ENCODE data around the gene ARNT2.
A peak's percentile ranks its signal among the peaks of the same experiment; 100 is the strongest.

Gene ARNT2

DNA sequence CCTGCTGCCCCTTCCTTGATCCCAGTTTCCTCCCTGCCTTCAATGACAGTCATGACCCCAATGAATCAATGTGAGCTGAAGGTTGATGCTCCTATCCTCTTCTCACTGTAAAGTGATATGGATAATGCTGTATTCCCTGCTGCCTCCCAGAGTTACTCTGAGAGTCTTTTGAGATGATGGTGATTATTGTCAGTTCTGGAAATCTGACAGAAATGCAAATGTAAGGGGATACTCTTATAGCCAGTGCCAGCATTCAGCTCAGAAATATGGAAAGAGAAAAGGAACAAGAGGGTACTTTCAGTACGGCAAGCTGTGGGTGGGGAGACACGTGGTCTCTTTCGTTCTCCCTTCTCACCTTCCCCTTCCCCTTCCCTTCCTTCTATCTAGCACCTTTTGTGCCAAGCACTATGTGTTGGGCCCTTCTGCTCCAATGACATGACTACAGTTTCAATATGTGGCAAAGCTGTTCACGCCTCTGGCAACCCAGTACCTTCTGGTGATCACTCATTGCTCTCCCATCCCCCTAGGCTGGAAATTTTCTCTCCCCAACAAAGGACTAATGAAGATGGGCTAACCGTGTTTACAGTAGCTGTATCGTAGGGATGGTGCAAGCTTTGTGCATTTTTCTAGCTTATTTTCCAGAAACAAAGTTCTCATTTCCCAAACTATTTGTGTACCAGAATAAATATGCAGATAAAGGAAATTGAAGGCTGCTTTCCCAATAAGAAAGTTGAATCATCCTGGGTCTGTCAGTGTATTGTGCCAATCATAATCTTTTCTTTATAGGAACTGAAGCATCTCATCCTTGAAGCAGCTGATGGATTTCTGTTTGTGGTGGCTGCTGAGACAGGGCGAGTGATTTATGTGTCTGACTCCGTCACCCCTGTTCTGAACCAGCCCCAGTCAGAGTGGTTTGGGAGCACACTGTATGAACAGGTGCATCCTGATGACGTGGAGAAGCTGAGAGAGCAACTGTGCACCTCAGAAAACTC is 70.3 kb downstream of the ARNT2 start:
- no peaks in the 10 kb centered on the region for H3K27me3 ChIP-seq (ENCODE audit: insufficient read depth, low read length)
- peaks cover 24% of the 10 kb centered on the region; the same call in 1 of the 2 replicates for H3K4me1 ChIP-seq (ENCODE audit: insufficient read depth, low read length)
- H3K27ac ChIP-seq (ENCODE audit: low read length): peak overlapping the region; percentile 53
- H3K36me3 ChIP-seq (ENCODE audit: insufficient read depth, low read depth, low read length): peaks cover 28% of the 10 kb centered on the region
- no peaks in the 10 kb centered on the region for H3K9me3 ChIP-seq (ENCODE audit: insufficient read depth, low read depth, low read length)
- peak overlapping the region; percentile 28; the same call in 1 of the 2 replicates for H3K9ac ChIP-seq (ENCODE audit: low read depth, low read length)
- no peak overlapping the region; the same call in 1 of the 2 replicates for H3K4me3 ChIP-seq (ENCODE audit: low read length)

DNA sequence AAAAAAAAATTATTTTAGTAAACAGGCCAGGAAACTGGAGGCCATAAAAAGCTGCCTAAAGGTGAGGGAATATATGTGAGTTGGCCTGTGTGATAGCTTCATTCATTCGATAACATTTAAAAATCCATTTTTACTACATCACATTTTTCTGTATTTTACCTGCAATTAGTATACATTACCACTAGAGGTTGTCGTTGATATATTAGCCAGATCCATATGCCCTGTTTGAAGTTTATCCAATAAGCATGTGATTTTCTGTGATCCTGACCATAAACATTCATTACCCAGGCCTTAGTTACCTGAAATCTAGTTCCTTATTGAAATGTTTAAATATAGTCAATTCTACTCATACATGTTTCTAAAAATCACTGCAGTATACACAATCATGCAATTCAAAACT is 71.4 kb downstream of the ARNT2 start:
- Histone ChIP-seq H3K27me3 (ENCODE audit: insufficient read depth, low read length) (no peaks in the 10 kb centered on the region), H3K9me3 (ENCODE audit: insufficient read depth, low read depth, low read length) (no peaks in the 10 kb centered on the region), H3K4me1 (ENCODE audit: insufficient read depth, low read length) (peaks cover 24% of the 10 kb centered on the region; the same call in 1 of the 2 replicates), H3K27ac (ENCODE audit: low read length) (no peak overlapping the region), H3K36me3 (ENCODE audit: insufficient read depth, low read depth, low read length) (peaks cover 22% of the 10 kb centered on the region), H3K9ac (ENCODE audit: low read depth, low read length) (no peak overlapping the region), H3K4me3 (ENCODE audit: low read length) (no peak overlapping the region)

DNA sequence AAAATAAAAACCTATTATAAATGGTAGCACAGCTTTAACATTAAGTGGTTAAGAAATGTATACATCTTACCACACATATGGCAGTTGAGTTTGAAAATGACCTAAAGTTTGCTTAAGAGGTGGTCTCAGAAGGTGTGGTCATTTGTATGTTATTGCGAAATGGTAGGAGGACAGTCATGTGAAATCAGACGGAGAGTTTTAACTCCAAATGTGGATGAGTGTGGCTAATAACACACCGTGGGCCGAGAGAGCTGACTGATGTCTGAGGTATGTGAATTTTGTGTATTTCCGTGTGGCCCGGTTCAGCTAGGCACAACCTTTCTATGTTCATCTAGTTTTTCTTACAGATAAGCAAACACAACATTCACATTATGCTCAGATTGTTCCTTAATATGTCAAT is 71.9 kb downstream of the ARNT2 start:
- Histone ChIP-seq H3K4me3 (ENCODE audit: low read length) (no peak overlapping the region), H3K36me3 (ENCODE audit: insufficient read depth, low read depth, low read length) (peaks cover 18% of the 10 kb centered on the region), H3K4me1 (ENCODE audit: insufficient read depth, low read length) (peaks cover 24% of the 10 kb centered on the region; the same call in 1 of the 2 replicates), H3K27me3 (ENCODE audit: insufficient read depth, low read length) (no peaks in the 10 kb centered on the region), H3K9ac (ENCODE audit: low read depth, low read length) (no peak overlapping the region), H3K27ac (ENCODE audit: low read length) (no peak overlapping the region), H3K9me3 (ENCODE audit: insufficient read depth, low read depth, low read length) (no peaks in the 10 kb centered on the region)

DNA sequence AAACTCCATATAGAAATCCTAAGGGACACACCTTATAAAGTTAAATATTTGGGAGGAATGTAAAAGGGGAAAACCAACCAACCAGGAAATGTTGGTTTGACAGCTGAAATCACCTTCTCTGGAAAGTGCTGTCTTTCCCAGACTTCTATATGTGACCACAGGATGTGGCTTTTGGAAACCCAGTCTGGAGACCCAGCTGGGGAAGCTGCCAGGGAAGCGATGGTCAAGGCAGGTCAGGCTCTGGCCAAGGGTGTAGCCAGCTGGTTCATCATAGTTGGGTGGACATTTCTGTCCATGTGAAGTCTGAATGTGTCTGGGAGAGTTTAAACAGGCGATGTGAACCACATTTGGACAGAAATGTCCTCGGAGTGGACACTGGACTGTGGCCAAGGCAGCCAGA is 73.9 kb downstream of the ARNT2 start:
- Histone ChIP-seq H3K9me3 (ENCODE audit: insufficient read depth, low read depth, low read length) (no peaks in the 10 kb centered on the region), H3K9ac (ENCODE audit: low read depth, low read length) (no peak overlapping the region), H3K36me3 (ENCODE audit: insufficient read depth, low read depth, low read length) (peaks cover 16% of the 10 kb centered on the region), H3K27ac (ENCODE audit: low read length) (no peak overlapping the region), H3K27me3 (ENCODE audit: insufficient read depth, low read length) (no peaks in the 10 kb centered on the region), H3K4me3 (ENCODE audit: low read length) (no peak overlapping the region), H3K4me1 (ENCODE audit: insufficient read depth, low read length) (peaks cover 13% of the 10 kb centered on the region; the same call in 1 of the 2 replicates)

DNA sequence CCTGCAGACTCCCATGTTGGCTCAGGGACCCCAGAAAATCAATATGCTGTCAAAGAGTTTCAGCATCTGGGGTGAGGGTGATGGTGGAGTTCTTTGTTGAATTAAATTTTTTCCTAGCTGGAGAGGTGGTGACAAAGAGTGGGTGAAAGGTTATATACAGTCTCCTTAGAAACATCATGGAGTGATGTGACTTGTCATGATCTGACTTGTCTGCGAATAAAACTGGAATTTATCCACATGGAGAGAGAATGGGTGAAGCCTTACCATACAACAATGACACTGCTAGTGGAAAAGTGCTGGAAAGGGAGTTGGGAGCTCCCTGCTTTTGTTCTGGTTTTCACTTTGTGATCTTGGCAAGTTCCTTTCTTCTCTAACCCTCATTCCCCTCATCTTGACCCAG is 75.0 kb downstream of the ARNT2 start:
- H3K4me3 ChIP-seq (ENCODE audit: low read length): no peak overlapping the region
- H3K9me3 ChIP-seq (ENCODE audit: insufficient read depth, low read depth, low read length): no peaks in the 10 kb centered on the region
- no peak overlapping the region for H3K9ac ChIP-seq (ENCODE audit: low read depth, low read length)
- no peak overlapping the region for H3K27ac ChIP-seq (ENCODE audit: low read length)
- H3K27me3 ChIP-seq (ENCODE audit: insufficient read depth, low read length): no peaks in the 10 kb centered on the region
- H3K36me3 ChIP-seq (ENCODE audit: insufficient read depth, low read depth, low read length): peaks cover 16% of the 10 kb centered on the region
- H3K4me1 ChIP-seq (ENCODE audit: insufficient read depth, low read length): peaks cover 1% of the 10 kb centered on the region; the same call in 1 of the 2 replicates

DNA sequence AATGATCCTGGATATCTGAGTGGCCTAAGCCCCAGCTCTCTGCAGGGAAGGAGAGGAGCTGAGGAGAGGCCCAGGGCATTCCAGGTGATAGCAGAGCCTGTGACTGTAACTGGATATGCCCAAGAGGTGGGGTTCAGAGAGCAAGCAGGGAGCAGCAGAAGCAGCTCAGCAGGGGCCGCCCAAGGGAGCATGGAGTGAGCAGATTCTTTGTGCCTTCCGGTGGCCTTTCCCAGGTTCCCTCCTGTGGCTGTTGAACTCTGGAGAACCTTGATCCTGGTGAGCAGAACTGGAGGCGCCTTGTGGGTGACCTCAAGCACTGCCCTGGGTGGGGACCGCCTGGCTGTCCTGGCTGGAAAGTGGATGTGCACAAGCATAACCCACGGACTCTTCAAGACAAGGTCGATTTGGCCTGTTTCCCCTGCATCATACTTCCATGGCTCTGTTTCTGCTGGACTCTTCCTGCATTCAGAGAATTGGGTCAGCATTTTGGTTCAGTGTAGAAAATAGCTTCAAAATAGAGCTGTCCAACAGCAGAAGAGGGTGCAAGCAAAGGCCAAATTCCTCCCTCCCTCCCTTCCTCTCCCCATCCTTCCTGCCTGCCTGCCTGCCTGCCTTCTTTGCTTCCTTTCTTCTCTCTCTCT is 76.1 kb downstream of the ARNT2 start:
- Histone ChIP-seq H3K4me3 (ENCODE audit: low read length) (no peak overlapping the region), H3K36me3 (ENCODE audit: insufficient read depth, low read depth, low read length) (peaks cover 12% of the 10 kb centered on the region), H3K9ac (ENCODE audit: low read depth, low read length) (no peak overlapping the region), H3K9me3 (ENCODE audit: insufficient read depth, low read depth, low read length) (no peaks in the 10 kb centered on the region), H3K4me1 (ENCODE audit: insufficient read depth, low read length) (no peaks in the 10 kb centered on the region; the same call in none of the 2 replicates), H3K27me3 (ENCODE audit: insufficient read depth, low read length) (no peaks in the 10 kb centered on the region), H3K27ac (ENCODE audit: low read length) (no peak overlapping the region)

DNA sequence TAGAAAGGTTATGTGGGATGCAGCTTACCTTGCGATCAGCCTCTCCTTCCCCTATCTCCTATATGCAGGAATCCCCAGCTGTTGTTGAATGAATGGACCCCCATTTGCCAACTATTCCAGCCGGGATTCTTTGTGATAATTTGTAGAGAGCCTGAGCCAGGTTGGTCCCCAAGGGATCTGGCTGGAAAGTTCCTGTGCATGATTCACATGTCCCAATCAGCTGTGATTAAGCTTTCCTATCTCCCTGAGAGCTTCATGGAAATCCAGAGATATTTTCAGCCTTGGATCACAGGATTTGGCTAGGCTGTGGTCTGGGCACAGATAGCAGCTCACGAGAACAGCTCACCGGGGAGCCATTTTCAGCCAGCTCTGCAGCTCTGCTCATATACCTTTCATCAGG is 76.7 kb downstream of the ARNT2 start:
- Histone ChIP-seq H3K9ac (ENCODE audit: low read depth, low read length) (no peak overlapping the region), H3K9me3 (ENCODE audit: insufficient read depth, low read depth, low read length) (no peaks in the 10 kb centered on the region), H3K27me3 (ENCODE audit: insufficient read depth, low read length) (no peaks in the 10 kb centered on the region), H3K4me3 (ENCODE audit: low read length) (no peak overlapping the region), H3K27ac (ENCODE audit: low read length) (no peak overlapping the region), H3K36me3 (ENCODE audit: insufficient read depth, low read depth, low read length) (peaks cover 8% of the 10 kb centered on the region), H3K4me1 (ENCODE audit: insufficient read depth, low read length) (no peaks in the 10 kb centered on the region; the same call in none of the 2 replicates)

DNA sequence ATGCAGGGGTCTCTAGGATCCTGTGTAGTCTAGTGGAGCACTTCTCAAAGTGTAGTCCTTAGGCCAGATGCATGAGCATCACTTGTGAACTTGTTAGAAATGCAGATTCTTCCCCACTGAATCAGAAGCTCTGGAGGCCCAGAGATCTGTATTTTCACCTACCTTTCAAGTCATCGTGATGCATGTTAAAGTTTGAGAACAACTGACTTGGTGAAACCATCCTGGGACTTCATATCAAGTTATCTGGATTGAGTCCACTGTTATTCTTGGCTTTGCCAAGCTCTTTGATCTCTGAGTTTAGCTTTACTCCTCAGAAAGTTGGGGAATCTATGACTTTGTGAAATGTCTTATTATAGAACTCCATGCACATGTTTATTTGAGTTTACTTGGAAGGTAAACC is 78.5 kb downstream of the ARNT2 start:
- Histone ChIP-seq H3K9ac (ENCODE audit: low read depth, low read length) (no peak overlapping the region), H3K4me3 (ENCODE audit: low read length) (no peak overlapping the region), H3K27ac (ENCODE audit: low read length) (no peak overlapping the region), H3K36me3 (ENCODE audit: insufficient read depth, low read depth, low read length) (no peaks in the 10 kb centered on the region), H3K9me3 (ENCODE audit: insufficient read depth, low read depth, low read length) (no peaks in the 10 kb centered on the region), H3K27me3 (ENCODE audit: insufficient read depth, low read length) (no peaks in the 10 kb centered on the region), H3K4me1 (ENCODE audit: insufficient read depth, low read length) (no peaks in the 10 kb centered on the region; the same call in none of the 2 replicates)

DNA sequence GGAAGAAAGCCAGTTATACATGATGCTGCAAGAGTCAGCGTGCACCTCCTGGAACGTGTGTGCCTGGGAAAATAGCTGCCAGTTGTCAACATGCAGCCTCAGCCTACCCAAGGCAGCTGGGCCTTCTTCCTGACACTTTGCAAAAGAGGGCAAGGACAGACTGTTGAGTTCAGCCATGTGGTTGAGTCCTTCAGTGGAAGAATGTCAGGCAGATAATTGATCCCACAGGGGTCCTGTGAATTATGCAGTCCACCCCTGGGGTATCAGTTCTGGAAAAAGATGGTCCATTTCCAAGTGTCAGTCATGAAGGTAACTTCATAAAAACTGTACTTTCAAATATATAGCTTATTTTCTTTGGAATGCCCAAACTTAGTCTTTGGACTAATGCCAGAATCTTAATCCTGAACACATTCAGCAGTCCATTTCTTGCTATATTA is 79.6 kb downstream of the ARNT2 start:
- H3K36me3 ChIP-seq (ENCODE audit: insufficient read depth, low read depth, low read length): no peaks in the 10 kb centered on the region
- no peak overlapping the region for H3K9ac ChIP-seq (ENCODE audit: low read depth, low read length)
- H3K27ac ChIP-seq (ENCODE audit: low read length): no peak overlapping the region
- H3K4me3 ChIP-seq (ENCODE audit: low read length): no peak overlapping the region
- no peaks in the 10 kb centered on the region for H3K27me3 ChIP-seq (ENCODE audit: insufficient read depth, low read length)
- H3K4me1 ChIP-seq (ENCODE audit: insufficient read depth, low read length): no peaks in the 10 kb centered on the region; the same call in none of the 2 replicates
- H3K9me3 ChIP-seq (ENCODE audit: insufficient read depth, low read depth, low read length): no peaks in the 10 kb centered on the region

DNA sequence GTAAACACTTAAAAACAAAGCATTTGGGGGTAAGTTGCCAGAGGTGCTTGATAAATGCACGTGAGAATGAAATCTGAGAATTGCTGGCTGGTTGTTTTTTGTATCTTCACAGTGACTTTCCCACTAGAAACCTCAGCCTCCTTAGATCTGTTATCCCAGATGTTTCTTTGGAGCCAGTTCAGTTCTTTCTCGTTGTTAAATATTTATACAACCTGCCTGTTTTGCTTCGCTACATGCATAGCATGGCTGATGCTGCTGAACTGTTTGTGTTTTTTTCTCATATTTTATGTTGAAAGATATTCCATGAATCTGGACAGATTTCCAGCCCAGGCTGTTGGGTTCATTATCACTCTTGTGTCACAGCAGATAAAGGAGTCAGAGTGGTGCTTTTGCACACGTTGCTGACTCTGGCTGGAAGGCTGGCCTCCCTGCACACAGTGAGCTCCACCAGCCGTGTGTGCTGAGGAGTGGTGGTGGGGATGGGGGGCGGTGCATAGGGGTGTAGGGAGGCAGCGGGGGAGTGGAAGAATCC is 80.2 kb downstream of the ARNT2 start:
- no peaks in the 10 kb centered on the region; the same call in none of the 2 replicates for H3K4me1 ChIP-seq (ENCODE audit: insufficient read depth, low read length)
- H3K36me3 ChIP-seq (ENCODE audit: insufficient read depth, low read depth, low read length): no peaks in the 10 kb centered on the region
- no peaks in the 10 kb centered on the region for H3K27me3 ChIP-seq (ENCODE audit: insufficient read depth, low read length)
- no peak overlapping the region for H3K4me3 ChIP-seq (ENCODE audit: low read length)
- H3K9ac ChIP-seq (ENCODE audit: low read depth, low read length): no peak overlapping the region
- no peak overlapping the region for H3K27ac ChIP-seq (ENCODE audit: low read length)
- no peaks in the 10 kb centered on the region for H3K9me3 ChIP-seq (ENCODE audit: insufficient read depth, low read depth, low read length)

DNA sequence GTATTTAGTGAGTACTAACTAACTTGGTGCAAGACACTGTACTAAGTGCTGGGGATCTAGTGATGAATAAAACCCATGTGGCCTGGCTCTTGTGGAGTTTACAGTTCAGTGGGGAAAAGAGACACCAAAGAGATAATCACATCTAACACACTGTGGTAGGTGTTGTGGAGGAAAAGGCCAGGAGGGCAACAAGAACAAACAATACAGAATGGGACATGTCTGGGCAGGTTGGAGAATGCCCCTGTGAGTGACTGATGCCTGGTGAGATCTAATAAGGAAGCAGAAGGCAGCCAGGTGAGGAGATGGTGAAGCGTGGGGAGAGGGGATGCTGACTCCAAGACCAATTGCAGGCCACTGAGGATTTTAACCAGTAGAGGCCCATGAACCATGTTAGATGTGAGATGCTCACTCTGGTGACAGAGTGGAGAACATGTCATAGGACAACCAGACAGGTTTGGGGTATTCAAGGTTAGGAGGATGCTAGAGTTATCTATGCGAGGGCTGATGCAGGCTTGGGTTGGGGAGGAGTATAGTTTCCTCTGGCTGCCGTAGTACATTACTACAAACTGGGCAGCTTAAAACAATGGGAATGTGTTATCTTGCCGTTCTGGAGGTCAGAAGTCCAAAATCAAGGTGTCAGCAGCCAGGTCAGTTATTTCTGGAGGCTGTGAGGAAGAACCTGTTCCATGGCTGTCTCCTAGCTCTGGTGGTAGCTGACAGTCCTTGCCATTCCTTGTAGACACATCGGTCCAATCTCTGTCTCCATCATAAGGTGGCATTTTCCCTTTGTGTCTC is 81.4 kb downstream of the ARNT2 start:
- Histone ChIP-seq H3K9ac (ENCODE audit: low read depth, low read length) (no peak overlapping the region), H3K4me1 (ENCODE audit: insufficient read depth, low read length) (no peaks in the 10 kb centered on the region; the same call in none of the 2 replicates), H3K9me3 (ENCODE audit: insufficient read depth, low read depth, low read length) (no peaks in the 10 kb centered on the region), H3K27ac (ENCODE audit: low read length) (no peak overlapping the region), H3K36me3 (ENCODE audit: insufficient read depth, low read depth, low read length) (no peaks in the 10 kb centered on the region), H3K27me3 (ENCODE audit: insufficient read depth, low read length) (no peaks in the 10 kb centered on the region), H3K4me3 (ENCODE audit: low read length) (no peak overlapping the region)
